ENCODE measurements around the gene IL10RA.

DNA sequence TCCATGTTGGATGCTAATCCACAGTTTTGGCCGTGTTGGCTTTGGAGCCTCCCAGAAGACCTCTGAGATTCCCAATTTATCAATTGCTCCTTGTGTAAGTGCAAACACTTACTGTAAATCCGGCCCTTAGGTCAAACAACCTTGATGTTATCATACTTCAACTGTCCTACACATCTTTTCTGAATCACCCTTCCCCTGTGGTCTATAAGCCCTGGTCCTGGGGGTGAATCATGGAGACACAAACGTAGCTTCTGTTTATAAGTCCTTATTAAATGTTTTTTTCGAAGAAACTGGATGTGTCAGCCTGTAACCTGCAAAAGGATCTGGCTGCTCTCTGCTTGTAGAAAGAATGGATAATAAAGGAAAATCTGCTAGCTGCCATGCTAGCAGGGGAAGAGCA, 1.7 kb upstream of the IL10RA start:
- TF ChIP-seq, protein P1, sequence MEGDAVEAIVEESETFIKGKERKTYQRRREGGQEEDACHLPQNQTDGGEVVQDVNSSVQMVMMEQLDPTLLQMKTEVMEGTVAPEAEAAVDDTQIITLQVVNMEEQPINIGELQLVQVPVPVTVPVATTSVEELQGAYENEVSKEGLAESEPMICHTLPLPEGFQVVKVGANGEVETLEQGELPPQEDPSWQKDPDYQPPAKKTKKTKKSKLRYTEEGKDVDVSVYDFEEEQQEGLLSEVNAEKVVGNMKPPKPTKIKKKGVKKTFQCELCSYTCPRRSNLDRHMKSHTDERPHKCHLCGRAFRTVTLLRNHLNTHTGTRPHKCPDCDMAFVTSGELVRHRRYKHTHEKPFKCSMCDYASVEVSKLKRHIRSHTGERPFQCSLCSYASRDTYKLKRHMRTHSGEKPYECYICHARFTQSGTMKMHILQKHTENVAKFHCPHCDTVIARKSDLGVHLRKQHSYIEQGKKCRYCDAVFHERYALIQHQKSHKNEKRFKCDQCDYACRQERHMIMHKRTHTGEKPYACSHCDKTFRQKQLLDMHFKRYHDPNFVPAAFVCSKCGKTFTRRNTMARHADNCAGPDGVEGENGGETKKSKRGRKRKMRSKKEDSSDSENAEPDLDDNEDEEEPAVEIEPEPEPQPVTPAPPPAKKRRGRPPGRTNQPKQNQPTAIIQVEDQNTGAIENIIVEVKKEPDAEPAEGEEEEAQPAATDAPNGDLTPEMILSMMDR (conservative IDR thresholded peaks at IDR 0.05 in 1 of 2, IDR thresholded peaks at IDR 0.05 in 1 of 2; ENCODE audit: extremely low read depth in 1 of 2, insufficient read depth in 1 of 2, low read depth in 1 of 2, low read length in 2 of 2) = no peak
- TF ChIP-seq EZH2 (IDR thresholded peaks at IDR 0.05; ENCODE audit: borderline replicate concordance, low read length) = no peak

All from mammary epithelial cell (primary cell).